ENCODE results near the gene C12orf76. TPM values are rescaled to one million over a fixed set of nuclear protein-coding genes. Genes with fewer than 3 reads are reported as not detected.

Gene C12orf76
- total RNA-seq, 1 experiment from 2014 or later = 18.3 TPM

- no peak overlapping the region for H3K4me3 Mint-ChIP-seq
- no peak for ATAC-seq
- ChIA-PET POLR2A (no interaction called here), CTCF (no interaction called here)
- H3K9me3 Mint-ChIP-seq = peaks cover 18% of the 10 kb centered on the region; the same call in 1 of the 2 replicates
- no peaks in the 10 kb centered on the region for H3K36me3 Mint-ChIP-seq
- peaks cover 3% of the 10 kb centered on the region; the same call in 1 of the 2 replicates for H3K4me1 Mint-ChIP-seq
- no peak overlapping the region for H3K27ac Mint-ChIP-seq
- H3K27me3 Mint-ChIP-seq (ENCODE audit: low read depth) = peaks cover 5% of the 10 kb centered on the region
- TF ChIP-seq ATF6 (CRISPR knock-in tag; IDR thresholded peaks at IDR 0.05) (no peak), IRF1 (CRISPR knock-in tag; IDR thresholded peaks at IDR 0.05) (no peak), HMGA2 (CRISPR knock-in tag; IDR thresholded peaks at IDR 0.05) (no peak), ZNF532 (CRISPR knock-in tag; IDR thresholded peaks at IDR 0.05; ENCODE audit: borderline replicate concordance) (no peak), TEAD4 (CRISPR knock-in tag; IDR thresholded peaks at IDR 0.05) (no peak), AR (CRISPR knock-in tag; IDR thresholded peaks at IDR 0.05) (no peak), STAT6 (CRISPR knock-in tag; conservative IDR thresholded peaks at IDR 0.05; ENCODE audit: low read depth) (no peak), ELF4 (CRISPR knock-in tag; IDR thresholded peaks at IDR 0.05; ENCODE audit: low read depth) (no peak), ZNF416 (CRISPR knock-in tag; IDR thresholded peaks at IDR 0.05) (no peak), JAZF1 (CRISPR knock-in tag; IDR thresholded peaks at IDR 0.05) (no peak), NR1H2 (CRISPR knock-in tag; IDR thresholded peaks at IDR 0.05) (no peak), NR3C1 (CRISPR knock-in tag; conservative IDR thresholded peaks at IDR 0.05; ENCODE audit: low read depth) (no peak), E2F1 (CRISPR knock-in tag; IDR thresholded peaks at IDR 0.05) (no peak), USF2 (CRISPR knock-in tag; IDR thresholded peaks at IDR 0.05) (no peak), ZSCAN18 (CRISPR knock-in tag; IDR thresholded peaks at IDR 0.05) (no peak), E2F5 (CRISPR knock-in tag; IDR thresholded peaks at IDR 0.05) (no peak)
- DNase-seq (ENCODE audit: low spot score) = no peak
Observed at GRCh38 chr12:110071504-110071903, 23.2 kb upstream of the C12orf76 start.

All from WTC11 (cell line).